DND-41 (cell line): Measurements from ENCODE around the gene EBLN2.

Experiments
- ATAC-seq: fragments of 200-7000 bp; cut with Tn5 transposase; 3 replicates; pipeline ENCODE4 v1.9.1; 2021; ENCODE audit warnings: low read depth; ENCODE audit not compliant: insufficient read depth
- DNase-seq: peaks from one replicate; pipeline ENCODE4 v3.0.0-alpha.2; 2020
- H2AFZ ChIP-seq: 2 replicates; pipeline ENCODE4 v1.6.0; 2012; ENCODE audit warnings: low read depth, low read length
- H3K27ac ChIP-seq: 2 replicates; pipeline ENCODE4 v1.5.1; 2012; ENCODE audit warnings: low read length, inconsistent platforms
- H3K27me3 ChIP-seq: fragments of 200-600 bp; sonication (generic); 2 replicates; pipeline ENCODE4 v1.6.0; 2012; ENCODE audit warnings: low read length, mild to moderate bottlenecking, inconsistent platforms; ENCODE audit not compliant: insufficient read depth, poor library complexity
- H3K36me3 ChIP-seq: 2 replicates; pipeline ENCODE4 v1.5.1; 2012; ENCODE audit warnings: low read length, inconsistent platforms; ENCODE audit not compliant: insufficient read depth
- H3K4me1 ChIP-seq: 2 replicates; pipeline ENCODE4 v1.5.1; 2012; ENCODE audit warnings: mild to moderate bottlenecking, low read length; ENCODE audit not compliant: insufficient read depth
- H3K4me2 ChIP-seq: 2 replicates; pipeline ENCODE4 v1.6.0; 2012; ENCODE audit warnings: mild to moderate bottlenecking, moderate library complexity, low read length, inconsistent platforms; ENCODE audit not compliant: insufficient read depth
- H3K4me3 ChIP-seq, 2 experiments: fragments of 200-600 bp in 1 of 2; shearing (Covaris generic) in 1 of 2; 2 replicates each; pipeline ENCODE4 v1.5.1; 2012 to 2016; ENCODE audit warnings: inconsistent platforms in 2 of 2, low read length in 2 of 2, mild to moderate bottlenecking in 2 of 2, low read depth in 1 of 2, moderate library complexity in 1 of 2
- H3K79me2 ChIP-seq: 2 replicates; pipeline ENCODE4 v1.6.0; 2012; ENCODE audit warnings: low read length, inconsistent platforms; ENCODE audit not compliant: insufficient read depth
- H3K9ac ChIP-seq: 2 replicates; pipeline ENCODE4 v1.6.0; 2012; ENCODE audit warnings: low read depth, mild to moderate bottlenecking, inconsistent platforms, low read length, moderate library complexity
- H3K9me3 ChIP-seq: 2 replicates; pipeline ENCODE4 v1.5.1; 2012; ENCODE audit warnings: low read length, moderate library complexity, mild to moderate bottlenecking, inconsistent platforms; ENCODE audit not compliant: insufficient read depth, severe bottlenecking
- H4K20me1 ChIP-seq: 2 replicates; pipeline ENCODE4 v1.6.0; 2012; ENCODE audit warnings: low read length; ENCODE audit not compliant: insufficient read depth
- EZH2 ChIP-seq: IDR thresholded peaks from 3 replicates; pipeline ENCODE4 v1.6.1; 2012; ENCODE audit warnings: borderline replicate concordance, low read depth, mild to moderate bottlenecking, moderate library complexity, low read length, inconsistent platforms; ENCODE audit not compliant: severe bottlenecking
- TF ChIP-seq, protein P1 (sequence below): IDR thresholded peaks from 2 replicates; pipeline ENCODE4 v1.5.1; 2012; ENCODE audit warnings: borderline replicate concordance, low read length, moderate library complexity, mild to moderate bottlenecking; ENCODE audit not compliant: poor library complexity, severe bottlenecking; ENCODE audit errors: extremely low read depth

The EBLN2 gene

DNA sequence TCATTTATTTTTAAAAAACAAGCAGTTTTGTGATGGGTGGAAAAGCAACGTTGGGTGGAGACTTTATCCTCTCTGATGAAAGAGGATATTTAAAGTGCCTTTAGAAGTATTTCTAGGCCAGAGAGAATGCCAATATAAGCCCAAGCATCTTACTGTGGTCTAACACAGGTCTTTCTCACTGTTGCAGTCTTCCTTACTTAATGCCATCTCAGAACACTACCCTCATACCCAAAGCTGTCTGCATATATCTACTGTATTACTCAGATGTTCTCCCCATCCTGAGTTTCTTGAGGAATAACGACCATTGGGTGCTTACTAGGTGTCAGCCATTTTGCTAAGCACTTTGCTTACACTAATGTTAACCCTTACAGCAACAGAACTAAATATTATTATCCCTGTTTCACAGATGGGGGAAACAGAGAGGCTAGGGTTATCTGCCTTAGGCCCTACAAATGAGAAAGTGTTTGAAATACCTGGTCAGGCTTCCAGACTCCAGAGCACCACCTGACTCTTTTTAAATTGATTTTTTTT is 29.8 kb upstream of the EBLN2 start:
- H3K9ac ChIP-seq: no peak overlapping the region
- H3K4me2 ChIP-seq: no peak overlapping the region
- peaks cover 92% of the 10 kb centered on the region for H4K20me1 ChIP-seq
- 0 out of 2 replicates have a peak, but pooled peaks cover 2% of the 10 kb centered on the region for H3K4me1 ChIP-seq
- no peak overlapping the region for H3K27ac ChIP-seq
- TF ChIP-seq EZH2: no peak
- TF ChIP-seq, protein P1, sequence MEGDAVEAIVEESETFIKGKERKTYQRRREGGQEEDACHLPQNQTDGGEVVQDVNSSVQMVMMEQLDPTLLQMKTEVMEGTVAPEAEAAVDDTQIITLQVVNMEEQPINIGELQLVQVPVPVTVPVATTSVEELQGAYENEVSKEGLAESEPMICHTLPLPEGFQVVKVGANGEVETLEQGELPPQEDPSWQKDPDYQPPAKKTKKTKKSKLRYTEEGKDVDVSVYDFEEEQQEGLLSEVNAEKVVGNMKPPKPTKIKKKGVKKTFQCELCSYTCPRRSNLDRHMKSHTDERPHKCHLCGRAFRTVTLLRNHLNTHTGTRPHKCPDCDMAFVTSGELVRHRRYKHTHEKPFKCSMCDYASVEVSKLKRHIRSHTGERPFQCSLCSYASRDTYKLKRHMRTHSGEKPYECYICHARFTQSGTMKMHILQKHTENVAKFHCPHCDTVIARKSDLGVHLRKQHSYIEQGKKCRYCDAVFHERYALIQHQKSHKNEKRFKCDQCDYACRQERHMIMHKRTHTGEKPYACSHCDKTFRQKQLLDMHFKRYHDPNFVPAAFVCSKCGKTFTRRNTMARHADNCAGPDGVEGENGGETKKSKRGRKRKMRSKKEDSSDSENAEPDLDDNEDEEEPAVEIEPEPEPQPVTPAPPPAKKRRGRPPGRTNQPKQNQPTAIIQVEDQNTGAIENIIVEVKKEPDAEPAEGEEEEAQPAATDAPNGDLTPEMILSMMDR: no peak
- no peaks in the 10 kb centered on the region for H3K9me3 ChIP-seq
- H3K4me3 ChIP-seq: no peak overlapping the region
- H2AFZ ChIP-seq: no peak overlapping the region
- ATAC-seq (no peak), DNase-seq (no peak)
- no peaks in the 10 kb centered on the region for H3K27me3 ChIP-seq
- H3K36me3 ChIP-seq: peaks cover 43% of the 10 kb centered on the region
- H3K79me2 ChIP-seq: peaks cover 100% of the 10 kb centered on the region

GRCh38 chr3:73036694-73037591 is 24.5 kb upstream of the EBLN2 start:
- no peak for ATAC-seq
- no peak for DNase-seq

DNA sequence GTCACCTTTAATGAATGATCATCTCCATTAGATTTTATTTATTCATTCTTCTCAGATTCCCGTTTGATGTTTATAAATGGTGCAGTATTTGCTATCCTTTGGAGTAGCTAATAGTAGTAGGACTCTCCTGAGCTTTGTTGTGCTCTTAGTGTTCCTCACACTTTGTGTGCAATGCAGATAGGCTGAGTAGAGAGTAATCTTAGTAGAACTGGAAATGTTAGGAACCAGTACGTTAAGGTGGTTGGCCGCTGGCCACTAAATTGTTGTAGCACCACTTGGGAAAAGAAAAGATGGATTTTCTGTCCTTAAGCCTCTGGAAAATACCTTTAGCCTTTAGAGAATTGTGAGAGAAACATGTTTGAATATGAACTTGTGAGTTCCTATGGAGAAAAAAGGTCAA is 19.9 kb upstream of the EBLN2 start:
- H3K4me1 ChIP-seq: no peaks in the 10 kb centered on the region
- H3K27ac ChIP-seq: no peak overlapping the region
- H2AFZ ChIP-seq: no peak overlapping the region
- H3K79me2 ChIP-seq: peaks cover 100% of the 10 kb centered on the region
- no peak overlapping the region for H3K9ac ChIP-seq
- no peak for ATAC-seq
- H3K9me3 ChIP-seq: no peaks in the 10 kb centered on the region
- peaks cover 90% of the 10 kb centered on the region for H4K20me1 ChIP-seq
- peaks cover 19% of the 10 kb centered on the region for H3K36me3 ChIP-seq
- TF ChIP-seq, protein P1: no peak
- no peak for TF ChIP-seq EZH2
- no peaks in the 10 kb centered on the region for H3K27me3 ChIP-seq
- no peak overlapping the region for H3K4me3 ChIP-seq
- H3K4me2 ChIP-seq: no peak overlapping the region
- DNase-seq: no peak

More at GRCh38 chr3:73036694-73037591, 24.5 kb upstream of the EBLN2 start:
- Histone ChIP-seq H3K79me2 (peaks cover 100% of the 10 kb centered on the region), H3K9ac (no peak overlapping the region), H3K9me3 (no peaks in the 10 kb centered on the region), H3K4me3 (no peak overlapping the region), H2AFZ (no peak overlapping the region), H3K27me3 (no peaks in the 10 kb centered on the region), H3K27ac (no peak overlapping the region), H4K20me1 (peaks cover 89% of the 10 kb centered on the region), H3K36me3 (peaks cover 16% of the 10 kb centered on the region; the same call in 1 of the 2 replicates), H3K4me1 (no peaks in the 10 kb centered on the region), H3K4me2 (no peak overlapping the region)
- TF ChIP-seq EZH2: no peak
- TF ChIP-seq, protein P1: no peak
